ENCODE measurements around the gene CECR2. TPM values are rescaled to one million over a fixed set of nuclear protein-coding genes. Genes with fewer than 3 reads are reported as not detected.

Gene CECR2
- polyA plus RNA-seq, 1 of the 3 experiments (the other 2 are of a cell fraction) = not detected

DNA sequence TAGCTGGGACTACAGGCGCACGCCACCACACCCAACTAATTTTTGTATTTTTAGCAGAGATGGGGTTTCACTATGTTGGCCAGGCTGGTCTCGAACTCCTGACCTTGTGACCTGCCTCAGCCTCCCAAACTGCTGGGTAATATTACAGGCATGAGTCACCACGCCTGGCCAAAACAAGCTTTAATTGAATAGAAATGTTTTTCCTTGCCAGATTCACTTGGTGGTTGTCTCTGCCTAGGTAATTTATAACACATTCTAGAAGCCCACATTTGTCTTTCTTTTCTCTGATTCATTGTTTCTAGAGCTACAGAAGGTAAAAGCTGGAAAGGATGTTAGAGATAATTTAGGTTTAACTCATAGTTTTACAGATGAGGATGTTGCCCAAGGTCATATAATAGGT, 41.3 kb downstream of the CECR2 start:
- CTCF ChIA-PET = no interaction called here
- H4K20me1 ChIP-seq (ENCODE audit: insufficient read depth) = no peaks in the 10 kb centered on the region
- no peaks in the 10 kb centered on the region for H3K79me2 ChIP-seq (ENCODE audit: insufficient read depth)
- H3K4me2 ChIP-seq = no peak overlapping the region
- H3K36me3 ChIP-seq (replicated peaks in 1 of 2; ENCODE audit: control insufficient read depth in 1 of 2, insufficient read depth in 2 of 2, low read length in 1 of 2) = no peaks in the 10 kb centered on the region
- no peak for TF ChIP-seq RAD21 (IDR thresholded peaks at IDR 0.05; ENCODE audit: low read length)
- TF ChIP-seq USF2 (IDR thresholded peaks at IDR 0.05; ENCODE audit: borderline replicate concordance, low read depth, low read length) = no peak
- no peak for TF ChIP-seq RFX5 (IDR thresholded peaks at IDR 0.05; ENCODE audit: low read length)
- TF ChIP-seq, protein P1, sequence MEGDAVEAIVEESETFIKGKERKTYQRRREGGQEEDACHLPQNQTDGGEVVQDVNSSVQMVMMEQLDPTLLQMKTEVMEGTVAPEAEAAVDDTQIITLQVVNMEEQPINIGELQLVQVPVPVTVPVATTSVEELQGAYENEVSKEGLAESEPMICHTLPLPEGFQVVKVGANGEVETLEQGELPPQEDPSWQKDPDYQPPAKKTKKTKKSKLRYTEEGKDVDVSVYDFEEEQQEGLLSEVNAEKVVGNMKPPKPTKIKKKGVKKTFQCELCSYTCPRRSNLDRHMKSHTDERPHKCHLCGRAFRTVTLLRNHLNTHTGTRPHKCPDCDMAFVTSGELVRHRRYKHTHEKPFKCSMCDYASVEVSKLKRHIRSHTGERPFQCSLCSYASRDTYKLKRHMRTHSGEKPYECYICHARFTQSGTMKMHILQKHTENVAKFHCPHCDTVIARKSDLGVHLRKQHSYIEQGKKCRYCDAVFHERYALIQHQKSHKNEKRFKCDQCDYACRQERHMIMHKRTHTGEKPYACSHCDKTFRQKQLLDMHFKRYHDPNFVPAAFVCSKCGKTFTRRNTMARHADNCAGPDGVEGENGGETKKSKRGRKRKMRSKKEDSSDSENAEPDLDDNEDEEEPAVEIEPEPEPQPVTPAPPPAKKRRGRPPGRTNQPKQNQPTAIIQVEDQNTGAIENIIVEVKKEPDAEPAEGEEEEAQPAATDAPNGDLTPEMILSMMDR (IDR thresholded peaks at IDR 0.05) = no peak
- TF ChIP-seq EP300 (IDR thresholded peaks at IDR 0.05; ENCODE audit: borderline replicate concordance in 1 of 2, low read depth in 1 of 2, low read length in 1 of 2) = no peak
- TF ChIP-seq RCOR1 (IDR thresholded peaks at IDR 0.05; ENCODE audit: low read length) = no peak
- TF ChIP-seq FOXJ3 (CRISPR knock-in tag; IDR thresholded peaks at IDR 0.05) = no peak
- TF ChIP-seq FOXM1 (IDR thresholded peaks at IDR 0.05; ENCODE audit: low read depth) = no peak
- no peak for TF ChIP-seq NFIC (IDR thresholded peaks at IDR 0.05; ENCODE audit: borderline replicate concordance)
- no peak for TF ChIP-seq RXRA (IDR thresholded peaks at IDR 0.05; ENCODE audit: borderline replicate concordance, low read depth)
- TF ChIP-seq TCF12 (IDR thresholded peaks at IDR 0.05) = no peak
- no peak for TF ChIP-seq SMC3 (IDR thresholded peaks at IDR 0.05; ENCODE audit: low read depth, low read length)
- no peak for TF ChIP-seq YY1 (IDR thresholded peaks at IDR 0.05; ENCODE audit: low read depth)
- TF ChIP-seq, protein P2, sequence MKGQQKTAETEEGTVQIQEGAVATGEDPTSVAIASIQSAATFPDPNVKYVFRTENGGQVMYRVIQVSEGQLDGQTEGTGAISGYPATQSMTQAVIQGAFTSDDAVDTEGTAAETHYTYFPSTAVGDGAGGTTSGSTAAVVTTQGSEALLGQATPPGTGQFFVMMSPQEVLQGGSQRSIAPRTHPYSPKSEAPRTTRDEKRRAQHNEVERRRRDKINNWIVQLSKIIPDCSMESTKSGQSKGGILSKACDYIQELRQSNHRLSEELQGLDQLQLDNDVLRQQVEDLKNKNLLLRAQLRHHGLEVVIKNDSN (IDR thresholded peaks at IDR 0.05; ENCODE audit: borderline replicate concordance, low read depth) = no peak
- TF ChIP-seq GABPA (IDR thresholded peaks at IDR 0.05; ENCODE audit: low read depth) = no peak
- TF ChIP-seq SIN3A (IDR thresholded peaks at IDR 0.05; ENCODE audit: borderline replicate concordance, low read depth, low read length) = no peak
- TF ChIP-seq JUND (IDR thresholded peaks at IDR 0.05) = no peak
- no peak for DNase-seq
- H3K27me3 ChIP-seq (ENCODE audit: insufficient read depth) = peaks cover 16% of the 10 kb centered on the region
- no peak overlapping the region for H3K9ac ChIP-seq
- POLR2A ChIA-PET = no interaction called here
- no peak overlapping the region for H3K27ac ChIP-seq (ENCODE audit: low read depth in 2 of 2, low read length in 1 of 2)
- 0 out of 4 replicates have a peak, but pooled peaks cover 0 to 4% of the 10 kb centered on the region in 2 experiments for H3K4me1 ChIP-seq (ENCODE audit: control insufficient read depth in 1 of 2, insufficient read depth in 2 of 2, low read depth in 1 of 2, low read length in 1 of 2)
- no peak overlapping the region for H2AFZ ChIP-seq (ENCODE audit: low read depth)
- H3K9me3 ChIP-seq = no peaks in the 10 kb centered on the region
- H3K4me3 ChIP-seq (ENCODE audit: low read depth in 2 of 2, low read length in 1 of 2) = no peak overlapping the region
- 3% methylated on average over 4 of the region's 4 CpGs for WGBS (ENCODE audit: low lambda C conversion rate)
- H3K9me2 ChIP-seq = no peaks in the 10 kb centered on the region
- H3F3A ChIP-seq (replicated peaks; ENCODE audit: insufficient read depth) = peaks cover 9% of the 10 kb centered on the region

- ChIA-PET POLR2A (no interaction called here), CTCF (no interaction called here)
- no peak overlapping the region for H3K9ac ChIP-seq
- no peaks in the 10 kb centered on the region for H3K9me2 ChIP-seq
- H3K4me2 ChIP-seq = no peak overlapping the region
- TF ChIP-seq SMC3 (IDR thresholded peaks at IDR 0.05; ENCODE audit: low read depth, low read length) (no peak), ZBTB33 (IDR thresholded peaks at IDR 0.05; ENCODE audit: borderline replicate concordance, low read depth) (no peak), NFIC (IDR thresholded peaks at IDR 0.05; ENCODE audit: borderline replicate concordance) (no peak), TCF12 (IDR thresholded peaks at IDR 0.05) (no peak), YY1 (IDR thresholded peaks at IDR 0.05; ENCODE audit: low read depth) (no peak), RXRA (IDR thresholded peaks at IDR 0.05; ENCODE audit: borderline replicate concordance, low read depth) (no peak), EZH2phosphoT487 (IDR thresholded peaks at IDR 0.05; ENCODE audit: borderline replicate concordance, low read depth) (no peak), FOSL2 (IDR thresholded peaks at IDR 0.05; ENCODE audit: borderline replicate concordance, low read depth) (no peak), MEF2A (IDR thresholded peaks at IDR 0.05; ENCODE audit: borderline replicate concordance, low read depth) (no peak), FOXJ3 (CRISPR knock-in tag; IDR thresholded peaks at IDR 0.05) (no peak), NRF1 (IDR thresholded peaks at IDR 0.05; ENCODE audit: low read depth, low read length) (no peak), JUND (IDR thresholded peaks at IDR 0.05) (no peak)
- H3K36me3 ChIP-seq (replicated peaks in 1 of 2; ENCODE audit: control insufficient read depth in 1 of 2, insufficient read depth in 2 of 2, low read length in 1 of 2) = no peaks in the 10 kb centered on the region
- H3K27ac ChIP-seq (ENCODE audit: low read depth in 2 of 2, low read length in 1 of 2) = no peak overlapping the region
- peaks cover 8% of the 10 kb centered on the region for H3F3A ChIP-seq (replicated peaks; ENCODE audit: insufficient read depth)
- no peak overlapping the region for H3K4me3 ChIP-seq (ENCODE audit: low read depth in 2 of 2, low read length in 1 of 2)
- WGBS (ENCODE audit: low lambda C conversion rate) = 3% methylated on average over 3 of the region's 3 CpGs
- no peaks in the 10 kb centered on the region for H3K79me2 ChIP-seq (ENCODE audit: insufficient read depth)
- H3K9me3 ChIP-seq = no peaks in the 10 kb centered on the region
- no peak for DNase-seq
- no peaks in the 10 kb centered on the region for H4K20me1 ChIP-seq (ENCODE audit: insufficient read depth)
- 0 out of 4 replicates have a peak, but pooled peaks cover 0 to 4% of the 10 kb centered on the region in 2 experiments for H3K4me1 ChIP-seq (ENCODE audit: control insufficient read depth in 1 of 2, insufficient read depth in 2 of 2, low read depth in 1 of 2, low read length in 1 of 2)
- peaks cover 16% of the 10 kb centered on the region for H3K27me3 ChIP-seq (ENCODE audit: insufficient read depth)
- no peak overlapping the region for H2AFZ ChIP-seq (ENCODE audit: low read depth)
These were observed 42.0 kb downstream of the CECR2 start for GRCh38 chr22:17411213-17411612.
